CD4-positive, alpha-beta T cell treated with Interleukin-17A for 1 hour (primary cell): ENCODE measurements around the gene CIDEB.

Source experiments
- DNase-seq: peaks from one replicate; pipeline ENCODE4 v3.0.0-alpha.2; 2020

The CIDEB gene

DNA sequence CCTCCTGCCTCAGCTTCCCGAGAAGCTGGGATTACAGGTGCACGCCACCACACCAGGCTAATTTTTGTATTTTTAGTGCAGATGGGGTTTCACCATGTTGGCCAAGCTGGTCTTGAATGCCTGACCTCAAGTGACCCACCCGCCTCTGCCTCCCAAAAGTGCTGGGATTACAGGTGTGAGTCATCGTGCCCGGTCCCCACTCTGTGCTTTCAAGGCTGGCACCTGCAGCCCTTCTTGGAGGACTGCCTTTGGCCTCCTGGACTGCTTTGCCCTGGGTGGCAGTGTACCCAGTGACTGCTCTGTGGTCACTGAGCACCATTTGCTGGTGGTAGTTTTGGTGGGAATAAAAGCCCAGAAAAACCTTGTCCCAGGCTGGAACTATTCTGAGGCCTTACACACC, 20.8 kb downstream of the CIDEB start:
- no peak for DNase-seq

DNA sequence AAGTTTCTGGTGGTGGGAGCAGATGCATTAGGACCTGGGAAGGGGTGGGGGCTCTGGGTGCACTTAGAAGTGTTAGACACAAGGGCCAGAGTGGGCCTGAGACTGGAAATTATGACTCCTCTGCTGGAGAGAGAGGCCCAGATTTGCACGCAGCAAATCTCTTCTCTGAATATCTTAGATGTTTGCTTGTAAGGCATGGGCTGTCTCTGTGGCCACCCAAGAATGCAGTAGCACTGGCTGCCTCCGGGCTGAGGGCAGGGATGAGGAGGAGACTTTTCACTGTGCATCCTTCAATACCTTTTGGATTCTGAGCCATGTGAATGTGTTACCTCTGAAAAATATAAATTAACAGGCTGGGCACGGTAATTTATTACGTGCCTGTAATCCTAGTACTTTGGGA, 22.4 kb downstream of the CIDEB start:
- no peak for DNase-seq

DNA sequence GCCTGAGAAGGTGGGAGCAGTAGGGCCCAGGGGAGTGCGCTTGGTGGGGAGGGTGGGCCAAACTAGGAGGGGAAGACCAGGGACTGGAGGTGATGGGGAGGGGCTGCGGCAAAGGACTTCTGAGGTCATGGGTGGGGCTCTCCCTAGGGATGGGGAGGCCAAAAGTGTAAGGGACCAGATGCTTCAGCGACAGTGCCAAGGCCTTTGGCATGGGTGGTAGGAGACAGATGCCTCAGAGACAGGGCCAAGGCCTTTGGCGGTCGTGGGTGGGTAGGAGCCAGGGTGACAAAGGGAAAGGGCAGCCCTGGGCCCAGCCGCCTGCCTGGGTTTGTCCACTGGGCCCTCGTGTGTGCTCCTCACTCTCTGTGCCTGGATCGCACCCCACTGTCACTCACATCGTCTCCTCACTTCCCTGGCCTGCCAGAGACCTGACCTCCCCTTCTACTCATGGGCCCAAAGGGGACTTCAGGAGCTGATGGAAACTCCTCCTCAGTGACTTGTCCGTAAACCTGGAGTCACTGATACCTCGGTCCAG, 23.2 kb downstream of the CIDEB start:
- DNase-seq = no peak

DNA sequence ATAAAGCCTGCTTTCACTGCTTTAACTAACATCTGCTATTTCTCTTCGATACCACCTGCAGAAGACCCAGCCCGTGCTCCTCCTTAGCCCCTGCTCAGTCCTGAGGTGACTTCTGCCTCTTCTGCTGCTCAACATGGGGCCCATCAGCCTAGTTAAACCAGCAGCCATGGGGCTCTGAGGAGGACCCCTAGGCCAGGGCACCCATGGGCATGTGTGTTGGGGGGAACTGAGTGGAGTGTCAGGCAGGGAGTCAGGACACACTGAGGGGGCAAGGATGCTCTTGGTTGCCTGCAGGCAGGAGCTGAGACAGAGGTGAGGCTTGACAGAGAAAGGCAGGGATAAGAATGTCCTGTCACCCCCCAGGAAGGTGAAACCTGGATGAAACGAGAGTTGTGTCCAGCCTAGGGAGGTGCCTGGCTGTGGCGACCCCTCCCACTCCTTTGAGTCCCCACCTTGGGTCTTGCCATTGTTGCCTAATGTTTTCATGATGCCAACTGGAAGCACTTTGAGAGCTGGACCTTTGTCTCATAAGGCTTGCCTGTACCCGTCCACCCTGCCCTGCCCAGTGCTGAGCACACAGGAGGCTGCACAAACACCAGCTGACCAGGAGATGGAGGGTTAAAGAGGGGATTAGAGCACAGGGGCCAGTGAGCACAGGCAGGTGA, 23.8 kb downstream of the CIDEB start:
- DNase-seq = no peak

DNA sequence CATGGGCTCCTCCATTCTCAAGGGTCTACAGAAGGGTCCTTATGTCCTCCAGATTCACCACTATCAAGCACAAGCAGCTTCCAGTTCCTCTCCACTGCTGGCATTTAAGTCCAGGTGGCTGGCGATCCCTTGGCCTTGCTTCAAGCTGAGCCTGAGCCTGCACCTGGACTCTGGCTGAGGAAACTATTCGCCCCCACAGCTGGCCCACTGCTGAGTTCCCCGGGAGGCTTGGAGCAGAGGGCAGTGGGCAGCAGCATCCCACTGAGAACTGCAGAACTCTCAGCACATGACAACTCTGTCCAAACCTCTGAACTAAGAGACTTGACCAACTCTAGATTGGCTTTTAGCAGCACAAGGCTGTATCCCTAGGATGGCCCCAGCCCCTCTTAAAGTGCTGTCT, 25.0 kb downstream of the CIDEB start:
- DNase-seq = no peak

DNA sequence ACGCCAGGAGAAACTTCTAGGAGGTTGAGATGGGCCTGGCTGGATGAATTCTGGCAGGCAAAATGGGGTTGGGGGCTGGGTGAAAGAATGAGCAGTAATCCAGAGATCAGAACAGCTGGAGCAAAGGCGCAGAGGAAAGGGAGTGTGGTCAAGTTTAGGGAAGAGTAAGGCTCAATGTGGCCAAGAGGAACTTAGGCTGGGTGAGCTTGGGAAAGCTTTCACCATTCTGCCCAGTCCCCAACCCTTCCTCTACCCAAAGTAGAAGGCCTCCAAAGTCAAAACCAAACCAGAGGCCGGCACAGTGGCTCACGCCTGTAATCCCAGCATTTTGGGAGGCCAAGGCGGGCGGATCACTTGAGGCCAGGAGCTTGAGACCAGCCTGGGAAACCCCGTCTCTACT, 26.1 kb downstream of the CIDEB start:
- DNase-seq = no peak

DNA sequence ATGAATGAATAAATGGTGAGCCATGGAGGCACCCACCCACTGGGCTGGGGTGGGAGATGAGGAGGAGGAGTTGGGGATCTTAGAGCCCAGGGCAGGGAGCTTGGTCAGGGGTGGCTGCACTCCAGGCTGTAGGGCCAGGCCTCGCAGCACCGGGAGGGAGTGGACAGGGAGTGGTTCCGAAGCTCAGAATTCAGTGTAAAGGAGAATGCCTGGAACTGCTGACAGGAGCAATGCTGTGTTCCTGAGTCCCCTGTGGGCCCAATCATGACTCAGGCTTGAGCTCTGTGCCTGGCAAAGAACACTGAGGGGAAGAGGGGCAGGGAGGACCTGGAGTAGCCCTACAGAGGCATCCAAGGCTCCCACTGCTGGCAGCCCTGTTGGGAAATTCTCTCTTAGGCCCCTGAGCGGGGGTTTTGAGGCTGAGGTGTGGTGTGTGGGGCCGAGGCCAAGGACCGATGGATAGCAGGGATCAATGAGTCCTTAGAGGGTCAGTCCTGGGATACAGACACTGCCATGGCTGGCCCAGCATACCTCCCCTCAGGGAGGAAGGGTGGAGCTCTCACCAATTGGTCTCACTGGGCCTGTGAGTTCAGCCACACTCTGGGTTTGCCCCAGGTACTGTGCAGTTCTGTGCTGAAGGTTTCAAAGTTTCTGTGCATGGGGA, 26.8 kb downstream of the CIDEB start:
- DNase-seq = no peak

DNA sequence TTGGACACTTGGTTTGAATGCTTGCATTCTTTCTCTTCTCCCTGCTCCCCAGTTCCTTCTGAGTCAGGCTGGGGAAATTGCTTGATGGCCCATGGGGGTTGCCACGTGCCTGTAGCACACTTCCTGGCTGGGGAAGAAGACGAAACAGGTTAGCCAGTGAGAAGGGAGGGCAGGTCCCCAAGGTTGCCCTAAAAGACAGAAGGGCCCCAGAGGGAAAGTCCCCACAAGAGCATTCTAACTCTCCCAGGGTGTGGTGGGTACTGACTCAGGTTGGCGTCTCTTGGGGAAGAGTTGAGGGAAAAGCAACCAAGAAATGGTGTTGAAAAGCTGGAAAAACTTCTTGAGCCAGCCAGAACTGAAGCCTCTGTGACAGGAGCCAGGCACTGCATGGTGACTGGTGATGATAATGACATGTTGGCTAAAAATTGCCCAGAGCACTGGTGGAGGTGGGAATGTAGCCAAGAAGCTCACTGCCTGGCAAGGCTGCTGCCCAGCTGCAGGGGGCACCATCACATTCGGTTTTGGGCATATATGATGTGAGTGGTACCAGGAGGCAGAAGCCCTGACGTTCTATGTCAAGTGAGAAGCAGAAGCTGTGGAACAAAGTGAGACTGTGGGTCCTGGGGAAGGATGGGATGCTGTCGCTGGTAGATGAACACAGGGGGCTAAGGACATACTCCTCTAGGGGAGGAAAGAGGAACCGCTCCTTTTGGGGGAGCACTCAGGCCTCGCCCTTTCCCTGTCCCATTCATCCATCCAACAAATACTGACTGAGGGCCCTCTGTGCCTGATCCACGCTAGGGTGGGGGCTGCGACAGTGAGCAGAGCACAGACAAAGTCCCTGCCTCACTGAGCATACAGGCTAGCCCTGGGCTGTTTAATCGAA, 28.2 kb downstream of the CIDEB start:
- peak; percentile 75 for DNase-seq

DNA sequence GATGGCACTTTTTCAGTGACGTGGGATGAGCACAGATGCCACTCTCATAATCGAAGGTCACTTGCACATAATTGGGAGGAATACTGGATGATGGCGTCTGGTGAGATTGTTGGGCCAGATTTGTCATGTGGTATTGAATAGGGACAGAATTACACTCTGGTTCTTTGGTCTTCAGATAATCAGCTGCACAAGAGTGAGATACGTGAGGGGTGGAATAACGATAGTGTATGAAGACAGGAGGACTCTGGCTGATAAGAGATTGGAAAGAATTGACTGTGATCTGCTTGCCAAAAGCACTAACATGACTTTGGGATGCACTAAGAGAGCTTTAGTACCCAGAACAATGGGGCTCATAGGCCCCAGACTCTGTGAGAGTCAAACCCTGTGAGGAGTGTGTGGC, 29.4 kb downstream of the CIDEB start:
- no peak for DNase-seq

DNA sequence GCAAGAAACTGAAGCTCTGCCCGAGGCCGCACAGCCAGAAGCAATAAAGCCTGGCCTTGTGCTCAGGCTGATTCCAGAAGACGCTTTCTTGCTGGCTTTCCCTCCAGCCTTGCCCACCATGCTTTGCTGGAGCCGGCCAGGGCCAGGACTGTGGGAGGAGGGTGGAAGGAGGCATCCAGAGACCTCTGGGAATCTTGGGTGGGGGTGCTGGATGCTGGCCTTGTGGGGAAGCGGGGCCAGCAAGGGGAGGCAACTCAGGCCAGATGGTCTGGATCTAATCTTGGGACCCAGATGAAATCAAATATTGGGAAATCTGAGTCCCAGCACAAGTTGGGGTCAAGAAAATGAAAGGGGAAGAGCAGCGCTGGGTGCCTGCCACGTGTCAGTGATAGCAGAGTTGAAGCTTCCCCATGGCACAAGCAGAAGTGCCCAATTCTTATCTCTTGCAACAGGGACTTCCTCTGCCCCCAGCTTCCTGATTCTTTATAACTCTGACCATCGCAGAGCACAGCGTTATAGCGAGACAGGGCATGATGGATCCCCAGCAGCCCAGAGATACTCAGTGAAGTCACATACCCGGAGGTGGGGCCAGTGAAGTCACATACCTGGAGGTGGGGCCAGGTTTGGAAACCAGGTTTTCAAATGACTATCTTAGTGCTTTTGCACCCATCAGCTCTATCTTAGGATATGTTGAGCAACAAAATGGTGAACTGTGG, 30.0 kb downstream of the CIDEB start:
- peak; percentile 12 for DNase-seq

DNA sequence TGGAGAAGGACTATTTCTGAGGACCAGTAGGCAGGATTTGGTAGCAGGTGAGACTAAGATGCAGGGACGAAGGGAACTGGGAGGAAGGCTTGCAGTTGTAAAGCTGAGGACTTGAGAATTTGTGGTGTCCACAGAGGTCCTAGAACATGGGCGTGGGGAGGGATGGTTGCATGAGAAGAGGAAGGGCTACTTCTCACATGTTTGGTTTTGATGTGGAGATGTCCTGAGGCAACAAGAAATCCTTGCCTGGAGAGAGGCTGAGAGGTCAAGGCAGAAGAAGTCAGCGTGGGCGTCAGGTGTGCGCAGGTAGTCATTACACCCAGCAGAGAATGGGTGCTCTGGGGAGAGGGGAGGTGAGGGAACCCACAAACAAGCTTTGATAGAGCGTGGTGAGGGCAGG, 30.7 kb downstream of the CIDEB start:
- no peak for DNase-seq

DNA sequence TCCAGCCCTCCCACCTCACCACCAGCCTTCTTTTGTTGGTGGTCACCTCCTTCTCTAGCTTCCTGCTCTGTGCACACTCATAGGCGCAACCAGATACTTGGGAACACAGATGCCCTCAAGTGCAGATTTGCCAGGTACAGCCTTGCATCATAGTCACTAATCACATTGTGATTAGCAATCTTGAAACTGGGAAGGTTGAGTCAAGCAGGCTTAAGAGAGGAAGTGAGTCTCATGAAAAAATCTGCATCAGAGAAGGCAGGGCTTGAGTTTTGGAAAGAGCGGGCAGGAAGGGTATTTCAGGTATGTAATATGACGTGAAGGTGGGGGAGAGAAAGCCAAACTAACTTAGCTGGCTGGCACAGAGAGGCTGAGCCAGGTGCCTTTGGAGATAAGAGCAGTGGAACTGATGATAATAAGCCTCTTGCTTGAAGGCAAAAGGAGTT, 33.7 kb downstream of the CIDEB start:
- peak; percentile 72 for DNase-seq

DNA sequence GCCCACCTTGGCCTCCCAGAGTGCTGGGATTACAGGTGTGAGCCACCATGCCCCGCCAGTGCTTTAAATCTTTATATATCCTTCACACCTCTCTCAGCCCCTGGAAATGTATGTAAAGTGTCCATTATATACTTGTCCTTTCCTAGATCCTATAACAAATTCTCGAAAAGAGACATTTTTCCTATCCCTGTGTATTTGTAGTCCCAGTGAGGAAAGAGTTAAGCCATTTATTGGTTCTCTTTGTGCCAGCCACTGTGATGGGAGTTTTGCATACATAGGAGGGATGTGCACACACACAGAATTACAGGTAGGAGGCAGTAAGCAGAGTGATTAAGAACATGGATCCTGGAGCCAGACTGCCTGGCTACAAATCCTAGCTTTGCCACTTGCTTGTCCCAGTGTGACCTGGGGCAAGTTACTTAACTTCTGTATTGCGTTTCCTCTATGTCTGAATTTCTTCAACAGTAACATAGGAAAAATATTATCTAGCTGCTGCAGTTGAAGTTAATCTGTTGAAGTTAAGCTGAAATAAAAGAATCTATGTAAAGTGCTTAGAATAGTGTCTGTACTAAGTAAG, 34.3 kb downstream of the CIDEB start:
- no peak for DNase-seq

DNA sequence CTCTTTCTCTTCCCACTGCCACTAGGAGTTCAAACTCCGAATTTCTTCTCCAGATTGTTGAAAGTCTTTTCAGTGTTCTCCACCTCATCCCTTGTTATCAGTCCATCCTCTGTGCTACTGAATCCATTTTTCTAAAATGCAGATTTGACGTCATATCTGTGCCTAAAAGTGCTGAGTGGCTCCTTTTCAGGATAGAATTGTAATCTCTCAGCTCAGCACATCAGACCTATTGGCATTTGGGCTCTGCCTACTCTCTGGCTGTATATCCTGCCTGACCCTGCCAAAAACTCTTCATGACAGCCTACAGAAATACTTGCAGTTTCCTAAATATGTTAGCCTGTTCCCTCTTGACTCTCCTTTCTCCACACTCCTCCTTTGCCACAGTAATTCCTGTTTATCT, 35.3 kb downstream of the CIDEB start:
- DNase-seq = no peak

DNA sequence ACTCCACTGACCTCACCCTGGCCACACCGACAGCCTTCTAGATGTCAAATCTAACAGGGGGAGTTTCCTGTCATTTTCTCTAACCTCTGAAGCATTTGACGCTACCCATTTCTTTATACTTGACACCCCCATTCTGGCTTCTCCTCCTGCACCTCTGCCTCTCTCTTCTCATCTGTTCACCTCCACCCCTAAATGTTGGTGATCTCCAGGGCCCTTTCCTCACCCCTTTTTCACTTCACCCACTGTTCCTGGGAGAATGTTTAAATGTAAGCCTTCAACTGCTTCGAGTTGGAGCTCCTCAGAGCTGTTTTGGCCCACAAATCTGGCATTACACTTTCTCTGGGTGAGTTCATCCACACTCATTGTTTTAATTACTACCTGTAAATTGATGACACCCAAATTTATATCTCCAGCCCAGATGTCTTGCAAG, 35.9 kb downstream of the CIDEB start:
- no peak for DNase-seq

DNA sequence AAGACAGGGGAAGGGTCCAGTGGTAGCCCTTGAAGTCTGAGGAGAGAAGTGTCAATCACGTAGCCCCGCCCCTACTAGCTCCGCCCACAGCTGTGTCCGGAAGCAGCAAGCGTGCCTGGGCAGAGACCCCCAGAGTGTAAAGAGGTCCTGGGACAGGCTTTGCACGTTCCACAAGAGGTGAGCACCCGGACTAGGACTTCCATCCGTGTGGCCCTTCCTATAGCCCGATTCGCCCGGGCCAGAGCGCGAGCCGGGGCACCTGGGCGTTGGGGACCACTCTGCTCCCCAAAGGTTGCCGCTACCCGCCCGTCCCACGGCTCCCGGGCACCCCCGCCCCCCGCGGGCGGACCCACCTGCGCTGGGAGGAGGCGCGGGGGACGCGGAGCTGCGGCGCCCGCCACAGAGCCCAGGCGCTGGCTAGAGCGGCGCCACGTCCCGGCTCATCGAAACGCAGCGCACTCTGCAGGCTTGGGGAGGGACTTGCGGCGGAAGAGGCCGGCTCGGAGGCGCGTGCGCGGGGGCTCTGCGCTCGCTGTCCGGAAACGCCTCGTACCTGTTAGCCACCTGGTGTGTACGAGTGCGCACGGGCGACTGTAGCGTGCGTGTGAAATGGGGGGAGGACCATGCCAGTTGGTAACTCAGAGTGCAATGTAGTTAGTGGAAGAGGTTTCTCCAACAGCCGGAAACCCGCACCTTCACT, 36.5 kb downstream of the CIDEB start, which contains the start of gene RABGGTA:
RABGGTA (minus strand) TSS at position 464 of the 700 bp plus-strand sequence. CDS start 482 bp downstream, outside the sequence.
- peak; percentile 96 for DNase-seq

DNA sequence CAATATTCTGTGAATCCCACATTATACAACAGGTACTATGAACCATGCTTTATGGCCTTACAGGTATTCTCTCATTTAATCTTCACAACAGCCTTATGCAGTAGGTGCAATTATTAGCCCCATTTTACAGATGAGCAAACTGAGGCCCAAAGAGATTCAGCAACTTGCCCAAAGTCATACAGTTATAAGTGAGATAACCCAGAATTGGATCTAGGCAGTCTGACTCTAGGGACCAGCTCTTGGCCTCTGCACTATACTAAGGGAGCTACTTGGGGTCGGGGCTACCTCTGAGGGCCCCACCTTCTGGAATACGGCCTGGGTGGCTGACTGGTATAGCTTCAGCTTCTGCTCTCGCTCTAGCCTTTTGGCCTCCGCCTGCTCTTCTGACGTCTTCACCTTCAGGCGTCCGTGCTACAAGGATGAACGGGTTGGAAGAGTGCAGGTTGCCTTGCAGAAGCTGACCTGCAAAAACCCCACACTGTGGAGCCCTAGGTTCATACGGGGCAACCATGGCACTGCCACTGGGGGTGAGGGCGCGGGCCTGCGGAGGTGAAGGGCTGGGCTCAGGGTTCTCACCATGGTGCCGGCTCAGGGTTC, 37.1 kb downstream of the CIDEB start:
- no peak for DNase-seq

DNA sequence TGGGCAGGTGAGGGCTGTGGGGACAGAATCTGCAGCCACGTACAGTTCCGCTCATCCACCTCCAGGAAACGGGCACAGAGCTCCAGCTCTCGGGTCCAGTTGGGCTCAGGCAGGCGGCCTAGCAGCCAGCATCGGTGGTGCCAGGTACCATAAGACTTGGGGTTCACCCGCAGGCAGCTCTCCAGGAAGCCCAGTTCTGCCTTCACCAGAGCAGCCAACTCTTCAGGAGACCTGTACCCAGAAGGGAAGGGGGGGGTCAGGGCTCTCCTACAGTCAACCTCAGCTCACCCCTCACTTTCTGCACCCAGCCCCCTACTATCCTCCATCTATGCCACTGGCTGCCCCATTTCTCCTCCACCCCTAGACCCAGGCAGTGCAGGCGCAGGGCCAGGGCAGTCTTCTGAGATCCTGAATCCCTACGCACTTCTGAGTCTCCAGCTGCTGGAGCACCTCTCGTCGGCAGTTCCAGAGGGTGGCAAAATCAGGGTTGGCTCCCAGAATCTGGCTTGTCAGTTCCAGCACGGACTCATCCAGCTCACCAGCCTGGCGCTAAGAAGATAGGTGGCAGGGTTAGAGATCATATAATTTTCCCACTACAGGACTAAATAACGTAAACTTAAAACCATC, 37.8 kb downstream of the CIDEB start:
- no peak for DNase-seq

DNA sequence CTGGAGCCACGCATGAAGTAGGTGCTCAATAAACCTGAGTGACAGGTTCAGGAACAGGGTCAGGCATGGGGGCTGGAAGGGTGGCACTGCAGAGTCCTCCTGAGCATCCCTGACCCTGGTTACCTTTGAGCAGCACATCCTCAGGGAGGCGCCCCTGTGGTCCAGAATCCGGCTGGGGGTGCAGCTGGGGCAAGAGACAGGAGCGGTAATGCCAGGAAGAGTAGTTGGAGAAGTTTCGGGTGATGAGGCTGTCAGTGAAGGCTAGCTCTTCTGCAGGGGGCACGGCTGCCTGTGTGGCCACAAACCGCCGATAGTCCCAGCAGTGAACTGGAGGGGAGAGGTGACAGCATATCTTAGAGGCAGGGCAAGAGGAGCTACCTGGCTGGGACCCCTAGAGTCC, 38.4 kb downstream of the CIDEB start:
- DNase-seq = no peak

DNA sequence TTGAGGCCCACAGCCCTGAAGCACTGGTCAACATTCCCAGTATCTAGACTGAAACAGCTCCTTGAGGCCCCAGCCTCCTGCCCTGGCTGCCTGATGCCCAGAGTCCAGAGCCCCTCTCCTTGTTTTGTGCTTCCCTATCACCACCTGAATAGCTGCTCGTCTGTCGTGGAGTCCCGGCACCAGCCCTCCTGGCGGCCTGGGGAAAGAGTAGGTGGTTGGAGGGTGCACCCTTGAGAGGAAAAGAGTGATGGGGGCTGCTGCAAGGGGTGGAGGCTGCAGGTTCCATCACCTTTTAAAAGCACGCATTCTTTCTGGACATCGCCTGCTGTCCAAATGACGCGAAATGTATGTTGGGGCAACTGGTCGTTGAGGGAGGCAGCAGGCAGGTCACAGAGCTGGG, 39.6 kb downstream of the CIDEB start:
- DNase-seq = no peak

DNA sequence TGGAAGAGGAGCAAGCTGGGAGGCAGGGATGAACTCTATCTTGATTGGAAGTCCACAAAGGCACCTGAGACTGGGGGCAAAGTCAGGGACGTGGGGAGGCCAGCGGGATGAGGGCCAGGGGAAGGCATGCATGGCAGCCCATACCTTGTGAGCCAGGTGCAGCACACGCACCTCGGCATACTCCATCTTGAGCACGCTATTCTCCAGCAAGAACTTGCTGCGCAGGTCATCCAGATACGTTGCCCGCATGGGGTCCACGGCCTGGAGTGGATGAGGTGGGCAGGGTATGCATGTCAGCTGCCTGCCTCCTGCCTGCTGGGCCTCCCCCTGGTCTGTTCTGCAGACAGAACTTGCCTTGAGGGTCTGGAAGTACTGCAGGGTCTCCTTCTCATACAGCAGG, 40.3 kb downstream of the CIDEB start:
- no peak for DNase-seq
